Mesendoderm (in vitro differentiated cells): Measurements from ENCODE around the gene VARS1.

Experiments
- DNase-seq: peaks from one replicate; pipeline ENCODE4 v3.0.0; 2013
- H2AK5ac ChIP-seq: 2 replicates; pipeline ENCODE4 v1.6.1; 2013; ENCODE audit warnings: low read length, inconsistent platforms
- H2BK120ac ChIP-seq: 2 replicates; pipeline ENCODE4 v1.6.1; 2013; ENCODE audit warnings: low read depth, mild to moderate bottlenecking, low read length, moderate library complexity, mixed read lengths
- H2BK15ac ChIP-seq: replicated peaks from 2 replicates; pipeline ENCODE4 v1.6.1; 2013; ENCODE audit warnings: low read depth, mild to moderate bottlenecking, moderate library complexity
- H2BK5ac ChIP-seq: 2 replicates; pipeline ENCODE4 v1.6.1; 2013; ENCODE audit warnings: low read length, inconsistent platforms
- H3K18ac ChIP-seq: 2 replicates; pipeline ENCODE4 v1.6.1; 2013; ENCODE audit warnings: mild to moderate bottlenecking, low read length, mixed read lengths
- H3K23ac ChIP-seq: one replicate; pipeline ENCODE4 v1.6.1; 2013; ENCODE audit warnings: low read length
- H3K27ac ChIP-seq: 2 replicates; pipeline ENCODE4 v1.5.1; 2013; ENCODE audit warnings: low read depth, mild to moderate bottlenecking, inconsistent platforms, low read length, moderate library complexity
- H3K27me3 ChIP-seq: 2 replicates; pipeline ENCODE4 v1.6.1; 2013; ENCODE audit warnings: low read length, control low read depth, mild to moderate bottlenecking, inconsistent platforms; ENCODE audit not compliant: insufficient read depth, poor library complexity
- H3K36me3 ChIP-seq: 2 replicates; pipeline ENCODE4 v1.6.1; 2013; ENCODE audit warnings: low read length, inconsistent platforms; ENCODE audit not compliant: control insufficient read depth, insufficient read depth
- H3K4ac ChIP-seq: one replicate; pipeline ENCODE4 v1.6.1; 2013; ENCODE audit warnings: low read depth, mild to moderate bottlenecking, low read length, moderate library complexity
- H3K4me1 ChIP-seq: 2 replicates; pipeline ENCODE4 v1.6.1; 2013; ENCODE audit warnings: low read depth, low read length, inconsistent platforms; ENCODE audit not compliant: control insufficient read depth
- H3K4me2 ChIP-seq: 2 replicates; pipeline ENCODE4 v1.6.1; 2013; ENCODE audit warnings: low read length
- H3K4me3 ChIP-seq: 2 replicates; pipeline ENCODE4 v1.5.1; 2013; ENCODE audit warnings: mild to moderate bottlenecking, low read length
- H3K56ac ChIP-seq: one replicate; pipeline ENCODE4 v1.6.1; 2013; ENCODE audit warnings: low read length
- H3K79me1 ChIP-seq: 2 replicates; pipeline ENCODE4 v1.6.1; 2013; ENCODE audit warnings: low read length, inconsistent platforms
- H3K79me2 ChIP-seq: 2 replicates; pipeline ENCODE4 v1.6.1; 2013; ENCODE audit warnings: mild to moderate bottlenecking, low read length; ENCODE audit not compliant: control insufficient read depth, insufficient read depth
- H3K9ac ChIP-seq: 2 replicates; pipeline ENCODE4 v1.6.1; 2013; ENCODE audit warnings: low read length, inconsistent platforms
- H4K5ac ChIP-seq: one replicate; pipeline ENCODE4 v1.6.1; 2013; ENCODE audit warnings: low read length
- H4K8ac ChIP-seq: one replicate; pipeline ENCODE4 v1.6.1; 2013; ENCODE audit warnings: low read depth, mild to moderate bottlenecking, control low read depth, low read length, moderate library complexity
- WGBS: extraction: QIAGEN DNeasy Blood & Tissue Kit; methylation state at CpG from one replicate; pipeline ENCODE4 v1.1.7; 2013; ENCODE audit warnings: low lambda C conversion rate, missing lambda C conversion rate; ENCODE audit not compliant: insufficient coverage; ENCODE audit errors: extremely low coverage; 5-methylcytosine and 5-hydroxymethylcytosine counted together

The VARS1 gene

GRCh38 chr6:31763619-31763940, 32.0 kb downstream of the VARS1 start:
- Histone ChIP-seq H3K4ac (no peak overlapping the region), H3K79me2 (no peaks in the 10 kb centered on the region), H2BK15ac (no peak overlapping the region), H4K8ac (no peak overlapping the region), H3K27me3 (no peaks in the 10 kb centered on the region), H2BK5ac (no peak overlapping the region), H3K23ac (no peak overlapping the region), H2AK5ac (no peak overlapping the region), H3K56ac (no peak overlapping the region), H3K27ac (peak overlapping the region; percentile 25), H2BK120ac (no peak overlapping the region), H3K4me1 (peaks cover 5% of the 10 kb centered on the region), H3K36me3 (no peaks in the 10 kb centered on the region), H3K18ac (no peak overlapping the region), H3K4me2 (no peak overlapping the region), H3K4me3 (no peak overlapping the region), H3K79me1 (no peaks in the 10 kb centered on the region), H4K5ac (no peak overlapping the region), H3K9ac (peak overlapping the region; percentile 15)
- no CpG with 5 or more reads among the region's 1 CpG for WGBS
- peak; percentile 95 for DNase-seq

- Histone ChIP-seq H2BK15ac (no peak overlapping the region), H4K5ac (no peak overlapping the region), H3K4me3 (no peak overlapping the region), H3K56ac (peak overlapping the region; percentile 46), H3K4me2 (no peak overlapping the region), H3K4me1 (peaks cover 5% of the 10 kb centered on the region), H3K79me2 (no peaks in the 10 kb centered on the region), H3K4ac (no peak overlapping the region), H3K27me3 (no peaks in the 10 kb centered on the region), H3K9ac (peak overlapping the region; percentile 15), H3K79me1 (no peaks in the 10 kb centered on the region), H3K36me3 (no peaks in the 10 kb centered on the region), H3K27ac (peak overlapping the region; percentile 25), H3K18ac (no peak overlapping the region), H2BK120ac (no peak overlapping the region), H2BK5ac (no peak overlapping the region), H4K8ac (no peak overlapping the region), H3K23ac (no peak overlapping the region), H2AK5ac (no peak overlapping the region)
- no peak for DNase-seq
- WGBS, result no CpG with 5 or more reads among the region's 8 CpGs
Observed at GRCh38 chr6:31762878-31763618, 32.5 kb downstream of the VARS1 start.

- Histone ChIP-seq H3K56ac (peak within 1 kb of the TSS; percentile 46), H3K79me2 (no peaks in the 10 kb centered on the region), H2AK5ac (no peak within 1 kb of the TSS), H3K9ac (peak within 1 kb of the TSS; percentile 15), H4K5ac (no peak within 1 kb of the TSS), H4K8ac (no peak within 1 kb of the TSS), H3K4me3 (no peak within 1 kb of the TSS), H3K4me1 (peaks cover 5% of the 10 kb centered on the region), H3K18ac (no peak within 1 kb of the TSS), H2BK15ac (no peak within 1 kb of the TSS), H2BK5ac (no peak within 1 kb of the TSS), H3K23ac (no peak within 1 kb of the TSS), H3K4me2 (no peak within 1 kb of the TSS), H3K36me3 (no peaks in the 10 kb centered on the region), H3K27me3 (no peaks in the 10 kb centered on the region), H2BK120ac (no peak within 1 kb of the TSS), H3K79me1 (no peaks in the 10 kb centered on the region), H3K27ac (peak within 1 kb of the TSS; percentile 25), H3K4ac (no peak within 1 kb of the TSS)
- WGBS, result no CpG with 5 or more reads among the region's 4 CpGs
- DNase-seq, result no peak
Observed at GRCh38 chr6:31762356-31762755, 33.2 kb downstream of the VARS1 start, which contains the start of gene SAPCD1. TSS of gene SAPCD1 (plus strand) at chr6:31762656. CDS start at chr6:31763055, 399 bp downstream.

DNA sequence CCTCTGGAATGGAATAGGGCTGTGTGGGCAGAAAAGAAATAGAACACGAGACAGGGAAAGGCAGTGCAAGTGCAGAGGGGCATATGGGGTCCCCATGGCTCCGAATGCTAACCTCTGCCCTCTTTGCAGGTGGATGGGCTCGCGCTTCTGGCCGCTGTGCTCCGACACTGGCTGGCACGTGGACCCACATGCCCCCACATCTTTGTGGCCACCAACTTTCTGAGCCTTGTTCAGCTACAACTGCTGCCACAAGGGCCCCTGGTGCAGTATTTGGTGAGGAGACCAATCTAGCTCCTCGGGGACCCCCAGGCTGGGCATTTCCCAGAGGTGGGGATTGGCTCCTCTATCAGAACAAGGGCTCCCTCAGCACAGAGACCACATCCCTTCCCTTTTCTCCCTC, 34.2 kb downstream of the VARS1 start:
- no peak overlapping the region for H2BK5ac ChIP-seq
- no peaks in the 10 kb centered on the region for H3K27me3 ChIP-seq
- DNase-seq, result no peak
- H3K79me1 ChIP-seq, result no peaks in the 10 kb centered on the region
- H3K27ac ChIP-seq, result no peak overlapping the region
- no peak overlapping the region for H3K4me2 ChIP-seq
- no peak overlapping the region for H3K4ac ChIP-seq
- H3K23ac ChIP-seq, result no peak overlapping the region
- no peak overlapping the region for H4K8ac ChIP-seq
- peaks cover 5% of the 10 kb centered on the region for H3K4me1 ChIP-seq
- WGBS, result no CpG with 5 or more reads among the region's 8 CpGs
- H3K18ac ChIP-seq, result no peak overlapping the region
- no peaks in the 10 kb centered on the region for H3K36me3 ChIP-seq
- no peaks in the 10 kb centered on the region for H3K79me2 ChIP-seq
- no peak overlapping the region for H3K9ac ChIP-seq
- no peak overlapping the region for H2BK15ac ChIP-seq
- no peak overlapping the region for H2BK120ac ChIP-seq
- no peak overlapping the region for H4K5ac ChIP-seq
- H3K4me3 ChIP-seq, result no peak overlapping the region
- H3K56ac ChIP-seq, result no peak overlapping the region
- H2AK5ac ChIP-seq, result no peak overlapping the region

GRCh38 chr6:31760790-31761189, 34.8 kb downstream of the VARS1 start:
- no CpG with 5 or more reads among the region's 5 CpGs for WGBS
- Histone ChIP-seq H3K79me1 (no peaks in the 10 kb centered on the region), H2BK5ac (no peak overlapping the region), H2BK15ac (no peak overlapping the region), H3K23ac (no peak overlapping the region), H3K4me2 (no peak overlapping the region), H3K79me2 (no peaks in the 10 kb centered on the region), H3K4me1 (peaks cover 5% of the 10 kb centered on the region), H2AK5ac (no peak overlapping the region), H3K56ac (no peak overlapping the region), H3K36me3 (no peaks in the 10 kb centered on the region), H3K27ac (no peak overlapping the region), H3K9ac (no peak overlapping the region), H3K27me3 (no peaks in the 10 kb centered on the region), H3K4ac (no peak overlapping the region), H4K8ac (no peak overlapping the region), H2BK120ac (no peak overlapping the region), H3K4me3 (no peak overlapping the region), H3K18ac (no peak overlapping the region), H4K5ac (no peak overlapping the region)
- no peak for DNase-seq

DNA sequence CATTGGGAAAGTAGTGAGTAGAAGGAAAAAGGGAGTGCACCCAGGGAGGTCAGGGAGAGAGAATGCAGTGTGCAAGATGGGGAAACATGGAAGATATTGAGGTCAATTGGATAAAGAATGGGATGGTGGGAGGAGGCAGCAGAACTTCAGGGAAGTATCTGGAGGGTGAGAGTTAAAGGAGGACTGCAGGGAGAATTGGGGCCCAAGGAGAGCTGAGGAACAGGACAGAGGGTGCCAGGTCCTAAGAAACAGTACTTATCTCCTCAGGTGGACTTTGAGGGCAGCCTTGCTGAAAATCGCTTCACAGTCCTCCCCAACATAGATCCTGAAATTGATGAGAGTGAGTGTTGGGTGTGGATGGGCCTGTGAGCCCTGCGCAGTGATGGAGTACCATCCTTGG, 37.3 kb downstream of the VARS1 start:
- no peak overlapping the region for H3K27ac ChIP-seq
- no peak overlapping the region for H3K56ac ChIP-seq
- H3K79me2 ChIP-seq, result no peaks in the 10 kb centered on the region
- no peak overlapping the region for H4K5ac ChIP-seq
- H3K9ac ChIP-seq, result no peak overlapping the region
- no peak overlapping the region for H2BK5ac ChIP-seq
- H3K4me1 ChIP-seq, result peaks cover 2% of the 10 kb centered on the region
- H3K4me2 ChIP-seq, result no peak overlapping the region
- no peak overlapping the region for H2BK120ac ChIP-seq
- H3K4me3 ChIP-seq, result no peak overlapping the region
- H2BK15ac ChIP-seq, result no peak overlapping the region
- H3K4ac ChIP-seq, result no peak overlapping the region
- no peaks in the 10 kb centered on the region for H3K36me3 ChIP-seq
- no peak overlapping the region for H2AK5ac ChIP-seq
- DNase-seq, result no peak
- no CpG with 5 or more reads among the region's 2 CpGs for WGBS
- no peak overlapping the region for H3K23ac ChIP-seq
- no peak overlapping the region for H3K18ac ChIP-seq
- H3K27me3 ChIP-seq, result no peaks in the 10 kb centered on the region
- H4K8ac ChIP-seq, result no peak overlapping the region
- no peaks in the 10 kb centered on the region for H3K79me1 ChIP-seq
